GM18508 (cell line): ENCODE data around the gene CORIN.
A peak's percentile ranks its signal among the peaks of the same experiment; 100 is the strongest.
"Not testable (repeated sequence)": the region's sequence is repeated elsewhere in the genome, so short reads cannot be mapped to it uniquely, and the experiment has no call there.

Experiments
- ATAC-seq: cut with Tn5 transposase; IDR thresholded peaks from one replicate; pipeline ENCODE4 v1.9.1; 2021; ENCODE audit warnings: moderate number of reproducible peaks; ENCODE audit not compliant: insufficient read depth, unreplicated experiment

The CORIN gene

DNA sequence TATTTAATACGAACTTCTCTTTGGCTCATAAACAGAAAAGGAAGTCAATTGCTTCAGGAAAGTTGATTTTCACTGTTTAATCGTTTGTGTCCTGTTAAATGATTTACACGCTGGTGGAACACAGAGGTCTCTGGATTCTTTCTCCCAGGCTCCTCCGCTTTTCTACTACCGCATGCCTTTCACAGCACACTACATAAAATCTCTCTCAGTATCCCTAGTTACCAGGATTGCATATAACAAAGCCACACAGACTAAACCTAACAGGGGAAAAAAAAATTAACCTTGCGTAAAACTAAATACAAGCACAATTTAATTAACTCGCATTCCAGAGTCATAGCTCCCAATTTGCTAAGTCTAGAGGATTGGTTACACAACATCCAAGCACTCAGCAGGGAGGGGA lies 133.9 kb downstream of the CORIN start:
- ATAC-seq, result no peak

DNA sequence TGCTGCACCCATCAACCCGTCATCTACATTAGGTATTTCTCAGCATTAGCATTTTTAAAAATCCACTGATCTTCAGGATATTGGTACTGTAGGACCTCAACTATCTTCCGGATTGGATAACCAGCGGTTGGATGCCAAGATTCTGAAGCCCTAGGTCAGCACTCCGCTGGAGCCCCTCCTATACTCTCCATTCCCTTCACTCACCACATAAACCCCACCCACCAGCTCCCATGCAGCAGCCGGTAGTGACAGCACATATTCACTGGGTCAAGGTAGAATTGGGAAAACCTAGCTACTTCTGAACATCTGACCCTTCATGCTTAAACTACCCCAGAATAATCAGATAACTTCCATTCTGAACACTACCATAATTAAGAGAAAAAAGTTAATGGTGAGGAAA lies 134.9 kb downstream of the CORIN start:
- ATAC-seq, result no peak

DNA sequence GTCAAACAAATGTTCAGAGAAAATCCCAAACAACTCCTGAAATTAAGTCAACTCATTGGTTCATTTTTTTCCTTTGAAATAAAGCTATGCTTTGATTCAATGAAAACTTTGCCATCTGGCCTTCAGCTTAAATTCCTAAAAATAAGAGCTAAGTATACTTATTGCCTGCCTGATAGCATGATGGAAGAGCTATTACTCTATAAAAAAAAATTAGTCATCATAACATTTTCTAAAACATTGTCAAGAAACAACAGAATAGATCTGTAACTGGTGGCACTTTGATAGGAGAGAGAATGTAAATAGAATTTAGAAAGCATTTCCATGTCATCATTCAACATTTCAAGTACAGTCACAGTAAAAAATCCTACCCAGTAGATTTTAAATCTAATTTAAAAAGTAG lies 136.6 kb downstream of the CORIN start:
- ATAC-seq, result no peak

DNA sequence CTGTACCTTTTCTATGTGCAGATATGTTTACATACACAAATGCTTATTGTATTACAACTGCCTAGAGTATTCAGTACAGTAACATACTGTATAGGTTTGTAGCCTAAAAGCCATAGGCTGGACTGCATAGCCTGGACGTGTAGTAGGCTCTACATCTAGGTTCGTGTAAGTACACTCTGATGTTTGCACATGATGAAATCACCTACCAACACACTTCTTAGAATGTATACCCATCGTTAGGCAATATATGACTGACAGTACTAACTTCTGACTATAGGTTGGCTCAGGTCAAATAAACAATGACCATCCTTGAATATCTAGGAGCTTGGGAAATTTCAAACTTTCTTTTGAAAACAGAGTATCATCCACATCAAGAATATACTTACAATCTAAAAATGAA lies 139.0 kb downstream of the CORIN start:
- ATAC-seq, result no peak

DNA sequence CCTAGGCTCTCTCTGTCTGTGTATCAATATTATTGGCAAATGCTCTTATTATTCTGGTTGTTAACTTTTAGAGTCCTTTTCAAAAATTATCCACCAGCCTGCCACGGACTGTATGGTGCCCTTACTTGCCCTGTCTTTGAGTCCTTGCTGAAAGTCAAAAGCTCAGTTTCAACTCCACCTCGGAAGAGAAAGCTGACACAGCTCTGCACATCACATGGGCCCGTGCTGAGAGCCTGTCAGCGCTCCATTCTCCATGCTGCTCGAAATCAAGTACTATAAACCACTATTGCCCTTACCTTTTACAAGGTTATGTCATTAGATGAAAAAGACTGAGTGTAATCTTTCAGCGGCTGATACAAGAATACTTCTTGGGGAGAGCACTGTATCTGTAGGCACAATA lies 141.0 kb downstream of the CORIN start:
- no peak for ATAC-seq

DNA sequence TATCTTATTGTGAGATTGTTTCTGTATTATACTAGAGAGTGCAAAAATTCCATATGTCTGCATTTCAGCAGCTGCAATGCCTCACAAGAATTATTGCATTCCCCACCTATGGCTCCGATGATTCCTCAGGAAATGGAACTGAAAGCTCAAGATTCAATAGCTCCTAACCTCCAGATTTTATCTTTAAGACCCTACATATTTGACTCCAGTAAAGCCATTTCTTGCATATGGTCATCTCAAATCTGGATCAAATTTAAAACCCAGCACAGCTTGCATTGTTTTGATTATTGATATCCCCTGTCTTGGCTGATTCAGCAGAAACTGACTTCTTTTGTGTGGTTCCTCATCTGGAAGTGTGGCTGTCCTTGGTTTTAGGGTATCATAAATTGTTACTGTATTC lies 142.6 kb downstream of the CORIN start:
- ATAC-seq, result no peak

DNA sequence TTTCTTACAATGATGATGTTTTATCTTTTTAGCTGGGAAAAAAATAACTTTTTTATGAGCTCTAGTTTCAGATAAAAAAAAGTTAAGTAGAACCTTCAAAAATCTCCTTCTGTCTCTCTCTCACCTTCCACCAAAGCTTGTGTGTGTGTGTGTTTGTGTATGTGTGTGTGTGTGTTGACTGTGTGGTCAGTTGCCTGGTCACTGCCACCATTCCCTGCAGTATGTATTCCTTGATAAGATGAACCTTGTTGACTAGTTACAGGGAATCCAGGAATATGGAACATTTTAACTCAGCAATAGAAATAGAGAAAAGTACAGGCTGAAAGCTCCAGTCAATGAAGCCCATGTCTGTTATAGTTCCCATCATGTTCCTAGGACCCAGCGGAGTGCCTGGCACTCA lies 143.5 kb downstream of the CORIN start:
- no peak for ATAC-seq

DNA sequence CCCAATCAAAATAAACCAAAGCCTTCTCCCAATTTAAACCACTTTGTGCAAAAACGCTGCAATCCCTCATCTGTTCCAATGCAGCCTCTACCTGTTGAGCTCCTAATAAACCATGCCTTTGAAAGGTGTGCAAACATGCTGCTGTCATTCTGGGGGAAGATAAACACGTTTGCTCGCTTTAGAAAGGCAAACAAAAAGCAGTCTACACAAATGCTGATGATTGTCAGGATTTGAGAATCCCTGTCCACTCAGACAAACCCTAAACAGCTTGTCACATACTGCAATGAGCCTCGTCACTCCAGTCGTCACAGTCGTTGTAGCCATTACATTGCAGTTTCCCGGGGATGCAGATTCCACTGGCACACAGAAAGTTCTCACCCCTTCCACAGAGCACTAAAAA lies 145.2 kb downstream of the CORIN start:
- no peak for ATAC-seq

DNA sequence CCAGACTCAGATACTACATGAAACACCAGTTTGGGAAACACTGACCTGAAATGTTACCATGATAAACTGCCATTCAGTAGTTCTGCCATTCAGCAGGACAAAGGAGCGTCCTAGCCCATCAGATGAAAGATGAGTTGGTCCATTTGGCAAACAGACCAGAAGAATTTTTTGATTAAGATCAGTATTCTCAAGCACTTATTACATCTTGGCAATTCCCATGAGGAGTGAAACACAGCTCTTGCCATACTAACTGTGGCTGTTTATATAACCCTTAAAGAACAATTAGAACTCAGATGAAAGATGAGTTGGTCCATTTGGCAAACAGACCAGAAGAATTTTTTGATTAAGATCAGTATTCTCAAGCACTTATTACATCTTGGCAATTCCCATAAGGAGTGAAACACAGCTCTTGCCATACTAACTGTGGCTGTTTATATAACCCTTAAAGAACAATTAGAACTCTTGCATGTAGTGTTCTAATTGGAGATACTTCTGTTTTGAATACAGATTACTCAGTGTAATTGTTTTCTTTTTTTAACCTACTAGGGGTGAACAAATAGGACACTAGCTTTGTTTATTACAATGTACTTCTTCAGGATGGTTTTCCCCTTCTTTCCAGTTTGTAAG lies 146.0 kb downstream of the CORIN start:
- not testable (repeated sequence) for ATAC-seq

DNA sequence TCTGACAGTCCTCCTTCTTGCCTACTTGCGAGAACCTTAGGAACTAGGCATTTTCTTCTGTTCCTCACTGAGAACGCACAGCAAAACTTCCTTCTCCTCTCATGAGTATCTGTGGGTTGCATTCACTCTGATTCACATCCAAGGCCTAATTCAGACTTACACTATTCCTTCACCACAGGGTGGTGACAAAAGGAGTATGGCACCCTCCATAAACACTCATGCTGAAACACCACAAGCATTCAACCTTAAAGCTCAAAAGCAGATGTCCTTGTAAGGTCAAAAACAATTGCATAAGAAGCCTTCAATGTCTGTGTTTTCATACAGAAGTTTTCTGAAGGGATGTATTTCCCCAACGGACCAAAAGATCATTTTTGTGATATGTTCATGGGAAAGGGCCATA lies 147.3 kb downstream of the CORIN start:
- no peak for ATAC-seq

DNA sequence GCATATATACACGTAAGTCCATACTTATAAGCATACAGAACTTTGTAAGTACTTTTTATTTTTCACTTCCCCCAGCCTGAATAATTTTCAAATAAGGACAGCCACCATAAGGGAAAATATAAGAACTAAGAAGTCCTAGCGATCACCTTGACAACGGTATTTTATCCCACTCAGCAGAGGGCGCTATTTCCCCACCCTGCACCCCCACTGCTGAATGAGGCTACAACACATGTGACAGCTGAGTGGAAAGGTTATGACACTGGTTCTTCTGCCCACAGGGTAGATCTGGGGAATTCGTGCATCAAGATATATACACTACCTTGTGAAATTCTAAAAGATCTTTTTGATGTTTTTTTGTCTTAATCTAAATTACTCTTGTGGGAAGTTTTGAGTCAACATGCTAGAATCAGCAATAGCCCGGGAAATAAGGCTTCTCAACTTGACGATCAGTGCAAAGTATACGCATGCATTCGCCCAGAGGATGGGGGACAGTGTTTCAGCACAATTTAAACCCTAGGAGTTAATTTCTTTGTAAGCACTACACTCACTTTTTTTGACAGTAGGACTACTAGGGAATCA lies 151.5 kb downstream of the CORIN start:
- ATAC-seq, result peak; percentile 78

DNA sequence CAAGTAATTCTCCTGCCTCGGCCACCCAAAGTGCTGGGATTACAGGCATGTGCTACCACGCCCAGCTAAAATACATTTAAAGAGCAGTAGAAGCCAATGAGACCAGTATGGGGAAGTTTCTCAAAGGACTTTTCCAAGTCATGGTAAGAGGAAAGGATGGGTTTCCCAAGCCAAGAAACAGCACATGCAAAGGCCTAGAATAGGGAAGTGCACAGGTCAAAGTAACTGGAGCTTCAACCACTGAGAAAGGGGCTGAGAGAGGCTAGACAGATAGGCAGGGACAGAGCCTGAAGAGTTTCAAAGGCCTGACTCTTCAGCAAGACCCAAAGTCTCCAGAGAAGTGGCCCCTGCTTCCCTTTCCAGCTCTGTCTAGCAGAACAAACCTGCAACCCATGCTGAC lies 162.1 kb downstream of the CORIN start:
- ATAC-seq, result no peak

DNA sequence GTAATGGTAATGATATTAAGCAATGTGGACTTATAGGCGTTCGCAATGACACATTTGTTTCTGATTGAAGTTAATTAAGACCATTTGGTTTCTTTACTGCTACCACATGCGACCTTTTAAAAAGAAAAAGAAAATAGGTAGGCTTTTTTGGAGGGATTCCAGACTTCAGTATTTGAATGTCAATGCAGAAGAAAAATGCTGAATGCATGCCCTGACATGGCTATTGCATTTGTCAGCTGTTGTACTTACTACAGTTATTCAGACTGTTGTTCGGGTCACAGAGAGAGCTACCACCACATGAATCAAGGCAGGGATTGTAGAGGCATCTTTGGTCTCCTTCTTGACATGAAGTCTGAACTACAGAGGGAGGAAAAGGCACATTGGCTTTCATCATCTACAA lies 163.7 kb downstream of the CORIN start:
- ATAC-seq, result no peak

DNA sequence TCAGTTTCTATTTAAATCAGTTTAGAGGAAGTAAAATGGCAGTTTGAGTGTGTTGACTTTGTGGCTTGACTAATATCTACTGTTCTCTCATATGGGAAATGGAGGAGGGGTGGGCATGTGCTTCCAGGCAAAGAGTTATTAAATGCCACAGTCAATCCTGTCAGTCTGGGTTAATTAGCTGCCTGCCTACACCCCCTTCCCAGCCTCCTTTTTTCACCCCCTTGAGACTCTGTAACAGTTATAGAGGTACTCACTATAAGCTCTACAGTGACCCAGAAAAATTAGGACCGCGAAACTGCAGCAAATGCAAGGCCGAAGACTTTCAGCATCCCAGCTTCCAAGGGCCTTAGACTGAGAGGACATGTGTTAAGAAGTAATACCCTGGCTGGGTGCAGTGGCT lies 165.2 kb downstream of the CORIN start:
- ATAC-seq, result no peak

DNA sequence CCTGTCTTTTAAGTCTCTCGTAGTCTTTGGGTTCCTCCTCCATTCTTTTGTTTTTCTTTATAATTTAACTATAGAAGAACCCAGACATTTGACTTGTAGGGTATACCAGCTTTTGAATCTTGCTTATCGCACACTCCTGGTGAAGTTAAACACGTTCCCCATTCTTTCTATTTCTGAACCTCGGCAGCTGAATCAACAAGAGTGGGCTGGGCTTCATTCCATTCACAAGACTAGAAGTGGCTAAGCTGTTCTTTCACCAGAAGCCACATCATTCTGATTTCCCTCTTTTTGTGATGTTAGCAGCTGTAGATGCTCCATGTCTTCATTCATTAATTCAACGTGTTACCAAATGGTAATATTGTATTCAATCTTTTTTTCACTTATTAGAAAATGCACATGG lies 167.9 kb downstream of the CORIN start:
- no peak for ATAC-seq

DNA sequence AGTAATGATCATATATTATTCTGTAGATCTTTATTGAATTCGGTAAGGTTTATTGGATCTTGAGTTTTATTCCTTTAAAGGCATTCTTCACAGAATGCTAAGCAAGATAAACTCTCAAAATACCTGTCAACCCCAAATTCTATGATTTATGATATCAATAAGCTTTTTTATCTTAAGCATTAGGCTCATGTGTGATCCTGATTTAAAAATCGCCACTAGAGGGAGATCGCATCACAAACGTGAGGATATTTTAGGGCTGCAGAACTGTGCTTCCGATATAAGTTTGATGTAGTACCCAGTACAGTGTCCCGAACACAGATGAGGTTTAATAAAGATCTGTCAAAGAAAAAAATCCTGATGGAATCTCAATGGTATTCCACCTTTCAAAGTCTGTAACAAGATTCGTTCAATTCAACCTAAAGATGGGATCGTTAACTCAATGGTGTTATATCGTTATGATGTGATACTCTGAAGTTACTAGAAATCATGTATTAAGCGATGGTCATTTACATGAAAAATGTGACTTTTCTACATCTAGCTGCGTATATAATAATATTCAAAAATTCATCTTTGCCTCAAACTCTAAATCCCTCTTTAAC lies 169.0 kb downstream of the CORIN start:
- no peak for ATAC-seq

DNA sequence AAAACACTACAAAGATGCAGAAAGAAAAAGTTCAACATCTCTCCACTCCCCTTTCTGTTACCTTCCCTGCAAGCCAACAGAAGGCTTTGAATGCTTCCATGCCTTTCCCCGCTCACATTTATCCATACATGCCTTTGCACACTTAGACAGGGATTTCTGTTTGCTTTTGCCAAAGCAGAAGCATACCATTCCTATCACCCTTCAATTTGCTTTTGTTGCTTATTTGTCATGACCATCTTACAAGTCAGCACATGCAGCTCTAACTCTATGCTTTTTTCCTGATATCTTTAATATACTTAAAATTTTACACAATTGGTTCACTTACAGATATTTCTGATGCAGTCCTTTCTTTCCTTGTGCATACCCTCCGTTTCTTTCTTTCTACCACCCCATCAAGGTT lies 169.6 kb downstream of the CORIN start:
- ATAC-seq, result no peak

DNA sequence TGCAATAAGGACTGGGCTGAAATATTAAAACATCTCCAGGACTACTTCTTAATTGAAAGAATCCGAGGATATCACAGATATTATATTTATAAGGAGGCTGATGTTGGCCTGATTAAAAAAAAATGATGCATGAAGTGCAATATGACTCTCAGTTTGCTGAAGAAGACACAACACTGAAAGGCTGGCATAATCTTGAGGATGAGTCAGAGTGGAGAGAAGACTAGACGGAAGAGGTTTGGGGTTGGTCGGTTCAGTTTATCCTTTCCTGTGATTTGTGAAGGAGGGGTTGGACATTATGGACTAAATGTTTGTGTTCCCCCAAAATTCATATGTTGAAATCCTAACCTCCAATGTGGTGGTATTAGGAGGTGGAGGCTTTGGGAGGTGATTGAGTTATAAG lies 170.3 kb downstream of the CORIN start:
- ATAC-seq, result no peak

DNA sequence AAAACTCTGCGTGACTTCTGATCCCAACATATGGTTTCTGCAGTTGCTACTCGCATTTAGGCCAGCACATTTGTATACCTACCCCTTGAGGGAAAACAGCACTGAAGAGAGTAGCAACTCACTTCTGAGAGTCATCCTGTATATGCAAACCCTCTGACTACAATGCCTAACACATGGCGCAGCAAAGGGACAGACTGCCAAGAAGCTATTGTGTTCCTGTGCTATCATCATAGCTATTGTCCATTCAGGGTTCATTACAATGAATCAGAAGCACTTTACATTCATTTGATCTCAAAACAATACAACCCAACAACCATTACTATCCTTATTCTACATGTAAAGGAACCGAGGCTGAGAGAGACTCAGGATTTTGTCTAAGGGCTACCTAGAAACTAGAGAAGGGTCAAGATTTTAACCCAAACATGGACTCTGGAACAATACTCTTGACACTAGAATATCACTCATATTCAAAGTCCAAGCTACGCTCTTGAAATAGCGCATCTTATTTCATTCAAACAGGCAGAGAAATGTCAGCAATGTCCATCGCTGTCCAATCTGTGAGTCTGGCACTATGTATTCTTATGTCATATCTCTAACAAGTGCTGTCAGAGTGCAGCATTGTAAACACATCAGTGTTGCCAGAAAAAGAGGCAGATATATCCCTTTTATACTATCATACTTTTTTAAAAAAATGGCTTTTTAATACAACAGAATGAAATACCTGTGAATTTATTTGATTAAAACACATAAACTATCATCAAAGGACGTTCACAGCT lies 173.6 kb downstream of the CORIN start:
- ATAC-seq, result no peak

DNA sequence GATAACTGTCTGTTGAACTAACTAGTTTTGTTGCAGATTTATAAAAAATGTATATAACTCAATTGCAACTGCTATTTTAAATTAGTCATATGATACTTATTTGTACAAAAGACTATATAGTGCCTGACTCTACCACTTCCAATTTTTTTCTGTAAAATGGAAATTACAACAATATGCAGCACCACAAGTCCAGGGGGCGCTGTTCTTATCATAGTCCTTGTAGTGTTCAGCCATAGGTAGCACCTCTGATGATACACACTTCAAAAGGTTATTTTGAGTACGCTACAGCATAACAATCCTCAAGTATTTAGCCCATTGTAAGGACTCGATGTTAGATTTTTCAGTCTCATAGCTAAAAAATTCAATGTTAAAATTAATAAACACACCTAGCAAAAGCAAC lies 174.9 kb downstream of the CORIN start:
- ATAC-seq, result no peak

DNA sequence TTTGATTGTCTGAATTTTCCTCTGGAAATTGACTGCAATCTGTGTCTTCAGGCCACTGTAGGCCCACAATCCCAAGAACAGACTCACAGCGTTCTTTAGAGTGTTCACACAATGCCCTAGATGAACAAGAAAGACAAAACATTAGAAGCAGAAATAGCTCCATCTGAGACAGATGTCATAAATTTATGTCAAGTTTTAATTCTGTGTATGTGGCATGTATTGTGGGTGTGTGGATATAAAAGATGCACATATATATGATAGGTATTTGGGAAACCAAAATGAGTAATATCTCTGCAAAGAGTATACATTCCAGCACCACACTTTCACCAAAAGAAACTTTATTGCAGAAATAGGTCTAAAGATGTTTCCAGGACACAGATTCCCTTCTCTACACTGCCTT lies 176.1 kb downstream of the CORIN start:
- no peak for ATAC-seq

DNA sequence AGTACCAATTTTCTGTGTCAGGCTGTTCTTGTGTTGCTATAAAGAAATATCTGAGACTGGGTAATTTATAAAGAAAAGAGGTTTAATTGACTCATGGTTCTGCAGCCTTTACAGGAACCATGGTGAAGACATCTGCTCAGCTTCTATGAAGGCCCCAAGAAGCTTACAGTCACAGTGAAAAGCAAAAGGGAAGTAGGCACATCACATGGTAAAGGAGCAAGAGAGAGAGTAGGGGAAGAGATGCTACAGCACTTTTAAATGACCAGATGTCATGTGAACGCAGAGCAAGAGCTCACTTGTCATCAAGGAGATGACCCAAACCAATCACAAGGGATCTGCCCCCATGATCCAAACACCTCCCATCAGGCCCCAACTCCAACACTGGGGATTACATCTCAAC lies 178.5 kb downstream of the CORIN start:
- no peak for ATAC-seq
